ENCODE results near the gene F10.

DNA sequence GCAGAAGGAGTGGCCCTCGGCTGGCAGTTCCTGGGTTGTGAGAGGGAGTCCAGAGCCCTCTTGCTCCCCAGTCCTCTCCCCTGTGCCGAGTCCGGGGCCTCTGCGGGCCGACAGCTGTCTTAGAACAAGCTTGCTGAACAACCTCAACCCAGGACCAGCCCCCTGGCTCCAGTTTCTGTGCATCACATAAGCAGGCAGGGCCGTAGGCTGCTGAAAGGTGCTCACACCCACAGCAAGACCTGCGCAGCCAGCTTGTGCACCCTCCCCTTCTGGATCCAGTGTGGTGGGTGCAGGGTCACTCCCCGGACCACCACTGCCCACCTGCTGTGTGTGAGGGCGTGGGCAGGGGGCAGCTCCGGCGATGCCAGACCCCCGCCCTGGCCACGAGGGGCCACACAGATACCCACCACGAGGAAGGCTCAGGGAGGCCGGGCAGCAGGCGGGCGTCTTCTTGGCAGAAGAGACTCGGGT lies 42.2 kb upstream of the F10 start:
- TF ChIP-seq, protein P1, sequence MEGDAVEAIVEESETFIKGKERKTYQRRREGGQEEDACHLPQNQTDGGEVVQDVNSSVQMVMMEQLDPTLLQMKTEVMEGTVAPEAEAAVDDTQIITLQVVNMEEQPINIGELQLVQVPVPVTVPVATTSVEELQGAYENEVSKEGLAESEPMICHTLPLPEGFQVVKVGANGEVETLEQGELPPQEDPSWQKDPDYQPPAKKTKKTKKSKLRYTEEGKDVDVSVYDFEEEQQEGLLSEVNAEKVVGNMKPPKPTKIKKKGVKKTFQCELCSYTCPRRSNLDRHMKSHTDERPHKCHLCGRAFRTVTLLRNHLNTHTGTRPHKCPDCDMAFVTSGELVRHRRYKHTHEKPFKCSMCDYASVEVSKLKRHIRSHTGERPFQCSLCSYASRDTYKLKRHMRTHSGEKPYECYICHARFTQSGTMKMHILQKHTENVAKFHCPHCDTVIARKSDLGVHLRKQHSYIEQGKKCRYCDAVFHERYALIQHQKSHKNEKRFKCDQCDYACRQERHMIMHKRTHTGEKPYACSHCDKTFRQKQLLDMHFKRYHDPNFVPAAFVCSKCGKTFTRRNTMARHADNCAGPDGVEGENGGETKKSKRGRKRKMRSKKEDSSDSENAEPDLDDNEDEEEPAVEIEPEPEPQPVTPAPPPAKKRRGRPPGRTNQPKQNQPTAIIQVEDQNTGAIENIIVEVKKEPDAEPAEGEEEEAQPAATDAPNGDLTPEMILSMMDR (IDR thresholded peaks at IDR 0.05) = no peak
- no peak for TF ChIP-seq POLR2A (IDR thresholded peaks at IDR 0.05)
